ENCODE results near the gene ATXN1. TPM values are rescaled to one million over a fixed set of nuclear protein-coding genes. Genes with fewer than 3 reads are reported as not detected.

ATXN1 gene
- total and polyA plus RNA-seq, 2 donors from 2014 or later: 4.2 to 58.2 TPM

- no peak for FAIRE-seq
- Histone ChIP-seq H3K27me3 (ENCODE audit: control insufficient read depth, insufficient read depth, low read length) (no peaks in the 10 kb centered on the region), H3K27ac (ENCODE audit: low read depth in 2 of 2, low read length in 2 of 2) (no peak overlapping the region), H3K9ac (ENCODE audit: low read length in 3 of 3) (no peak overlapping the region), H3K4me3 (ENCODE audit: low read length in 3 of 3) (no peak overlapping the region), H3K9me3 (ENCODE audit: control insufficient read depth in 2 of 3, insufficient read depth in 1 of 3, low read length in 3 of 3) (no peaks in the 10 kb centered on the region), H3K36me3 (ENCODE audit: control insufficient read depth in 2 of 3, insufficient read depth in 3 of 3, low read length in 3 of 3) (no peaks in the 10 kb centered on the region), H3K4me1 (ENCODE audit: control insufficient read depth in 2 of 3, insufficient read depth in 2 of 3, low read depth in 1 of 3, low read length in 3 of 3) (peaks cover 0 to under 1% (median 0%) of the 10 kb centered on the region in 3 donors)
- no peak for DNase-seq
- intact Hi-C loops (cut with DNase I): no loop called here
- TF ChIP-seq, protein P1, sequence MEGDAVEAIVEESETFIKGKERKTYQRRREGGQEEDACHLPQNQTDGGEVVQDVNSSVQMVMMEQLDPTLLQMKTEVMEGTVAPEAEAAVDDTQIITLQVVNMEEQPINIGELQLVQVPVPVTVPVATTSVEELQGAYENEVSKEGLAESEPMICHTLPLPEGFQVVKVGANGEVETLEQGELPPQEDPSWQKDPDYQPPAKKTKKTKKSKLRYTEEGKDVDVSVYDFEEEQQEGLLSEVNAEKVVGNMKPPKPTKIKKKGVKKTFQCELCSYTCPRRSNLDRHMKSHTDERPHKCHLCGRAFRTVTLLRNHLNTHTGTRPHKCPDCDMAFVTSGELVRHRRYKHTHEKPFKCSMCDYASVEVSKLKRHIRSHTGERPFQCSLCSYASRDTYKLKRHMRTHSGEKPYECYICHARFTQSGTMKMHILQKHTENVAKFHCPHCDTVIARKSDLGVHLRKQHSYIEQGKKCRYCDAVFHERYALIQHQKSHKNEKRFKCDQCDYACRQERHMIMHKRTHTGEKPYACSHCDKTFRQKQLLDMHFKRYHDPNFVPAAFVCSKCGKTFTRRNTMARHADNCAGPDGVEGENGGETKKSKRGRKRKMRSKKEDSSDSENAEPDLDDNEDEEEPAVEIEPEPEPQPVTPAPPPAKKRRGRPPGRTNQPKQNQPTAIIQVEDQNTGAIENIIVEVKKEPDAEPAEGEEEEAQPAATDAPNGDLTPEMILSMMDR (IDR thresholded peaks at IDR 0.05; ENCODE audit: borderline replicate concordance, extremely low read depth, insufficient read depth): no peak
Observed at GRCh38 chr6:16437095-16437494, 324.2 kb downstream of the ATXN1 start.

- no peak overlapping the region for H3K4me3 ChIP-seq (ENCODE audit: low read length in 3 of 3)
- no peak overlapping the region for H3K27ac ChIP-seq (ENCODE audit: low read depth in 2 of 2, low read length in 2 of 2)
- no peaks in the 10 kb centered on the region for H3K27me3 ChIP-seq (ENCODE audit: control insufficient read depth, insufficient read depth, low read length)
- no peaks in the 10 kb centered on the region for H3K36me3 ChIP-seq (ENCODE audit: control insufficient read depth in 2 of 3, insufficient read depth in 3 of 3, low read length in 3 of 3)
- intact Hi-C loops (cut with DNase I): no loop called here
- no peaks in the 10 kb centered on the region for H3K9me3 ChIP-seq (ENCODE audit: control insufficient read depth in 2 of 3, insufficient read depth in 1 of 3, low read length in 3 of 3)
- peaks cover 0 to 2% (median 0%) of the 10 kb centered on the region in 3 donors for H3K4me1 ChIP-seq (ENCODE audit: control insufficient read depth in 2 of 3, insufficient read depth in 2 of 3, low read depth in 1 of 3, low read length in 3 of 3)
- TF ChIP-seq, protein P1 (IDR thresholded peaks at IDR 0.05; ENCODE audit: borderline replicate concordance, extremely low read depth, insufficient read depth): no peak
- no peak for DNase-seq
- no peak overlapping the region for H3K9ac ChIP-seq (ENCODE audit: low read length in 3 of 3)
- no peak for FAIRE-seq
Observed at GRCh38 chr6:16436550-16436949, 324.7 kb downstream of the ATXN1 start.

DNA sequence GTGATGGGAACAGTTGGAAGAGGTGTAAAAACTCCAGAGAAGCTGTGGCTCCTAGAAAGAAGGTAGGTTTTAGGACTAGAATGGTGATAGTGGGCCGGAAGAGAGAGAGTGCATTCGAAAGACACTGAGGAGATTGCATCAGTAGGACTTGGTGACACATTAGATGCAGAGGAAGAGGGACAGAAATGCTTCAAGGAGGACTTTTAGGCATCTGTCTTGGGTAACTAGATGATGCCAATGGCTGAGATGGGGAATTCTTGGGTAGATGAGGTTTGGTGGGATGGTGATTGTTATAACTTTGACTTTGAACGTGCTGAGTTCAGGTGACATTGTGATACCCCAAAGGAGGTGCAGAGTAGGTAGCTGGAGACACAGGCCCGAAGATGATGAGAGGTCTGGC, 326.4 kb downstream of the ATXN1 start:
- Histone ChIP-seq H3K4me1 (ENCODE audit: control insufficient read depth in 2 of 3, insufficient read depth in 2 of 3, low read depth in 1 of 3, low read length in 3 of 3) (peaks cover 0 to 2% (median 0%) of the 10 kb centered on the region in 3 donors), H3K27me3 (ENCODE audit: control insufficient read depth, insufficient read depth, low read length) (no peaks in the 10 kb centered on the region), H3K27ac (ENCODE audit: low read depth in 2 of 2, low read length in 2 of 2) (no peak overlapping the region), H3K9ac (ENCODE audit: low read length in 3 of 3) (no peak overlapping the region), H3K36me3 (ENCODE audit: control insufficient read depth in 2 of 3, insufficient read depth in 3 of 3, low read length in 3 of 3) (no peaks in the 10 kb centered on the region), H3K9me3 (ENCODE audit: control insufficient read depth in 2 of 3, insufficient read depth in 1 of 3, low read length in 3 of 3) (no peaks in the 10 kb centered on the region), H3K4me3 (ENCODE audit: low read length in 3 of 3) (no peak overlapping the region)
- intact Hi-C loops (cut with DNase I): no loop called here
- TF ChIP-seq, protein P1 (IDR thresholded peaks at IDR 0.05; ENCODE audit: borderline replicate concordance, extremely low read depth, insufficient read depth): no peak
- FAIRE-seq: no peak
- no peak for DNase-seq

- Histone ChIP-seq H3K36me3 (ENCODE audit: control insufficient read depth in 2 of 3, insufficient read depth in 3 of 3, low read length in 3 of 3) (no peaks in the 10 kb centered on the region), H3K4me3 (ENCODE audit: low read length in 3 of 3) (no peak overlapping the region), H3K9ac (ENCODE audit: low read length in 3 of 3) (no peak overlapping the region), H3K27ac (ENCODE audit: low read depth in 2 of 2, low read length in 2 of 2) (no peak overlapping the region), H3K27me3 (ENCODE audit: control insufficient read depth, insufficient read depth, low read length) (no peaks in the 10 kb centered on the region), H3K9me3 (ENCODE audit: control insufficient read depth in 2 of 3, insufficient read depth in 1 of 3, low read length in 3 of 3) (no peaks in the 10 kb centered on the region), H3K4me1 (ENCODE audit: control insufficient read depth in 2 of 3, insufficient read depth in 2 of 3, low read depth in 1 of 3, low read length in 3 of 3) (peaks cover 0 to 2% (median 0%) of the 10 kb centered on the region in 3 donors)
- TF ChIP-seq, protein P1 (IDR thresholded peaks at IDR 0.05; ENCODE audit: borderline replicate concordance, extremely low read depth, insufficient read depth): no peak
- intact Hi-C loops (cut with DNase I): no loop called here
- FAIRE-seq (no peak), DNase-seq (peak in 1 of 5 donors; percentile 28)
Observed at GRCh38 chr6:16433338-16433890, 327.8 kb downstream of the ATXN1 start.
